GM18519 (cell line): ENCODE measurements around the gene HEPACAM.

Experiments used
- ATAC-seq: cut with Tn5 transposase; IDR thresholded peaks from one replicate; pipeline ENCODE4 v1.9.1; 2021; ENCODE audit warnings: mild to moderate bottlenecking, moderate library complexity; ENCODE audit not compliant: unreplicated experiment, low FRiP score

The HEPACAM gene

GRCh38 chr11:124887667-124888013 lies 48.2 kb downstream of the HEPACAM start:
- no peak for ATAC-seq

- no peak for ATAC-seq
Measured at GRCh38 chr11:124886978-124887666, 48.7 kb downstream of the HEPACAM start.

GRCh38 chr11:124886476-124886875 lies 49.4 kb downstream of the HEPACAM start:
- ATAC-seq = no peak

GRCh38 chr11:124884869-124885479 lies 50.9 kb downstream of the HEPACAM start:
- ATAC-seq = no peak

DNA sequence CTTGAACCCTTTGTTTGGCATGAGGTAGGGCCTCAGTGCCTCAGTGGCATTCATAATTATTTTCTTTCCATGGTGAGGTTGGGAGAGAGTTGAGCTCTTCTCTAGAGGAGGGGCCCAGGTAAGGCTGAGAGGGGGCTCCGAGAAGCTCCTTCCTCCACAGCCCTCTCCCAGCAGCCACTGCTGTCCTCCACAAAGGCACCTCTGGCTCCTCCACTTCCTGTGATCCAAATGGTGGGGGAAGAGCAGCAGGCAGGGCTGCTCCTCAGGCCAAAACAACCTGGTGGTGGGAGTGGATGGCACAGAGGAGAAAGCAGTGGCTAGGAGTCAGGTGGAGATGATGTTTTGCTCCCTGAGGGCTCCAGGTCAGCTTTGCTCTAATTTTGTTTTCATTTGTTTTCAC lies 51.5 kb downstream of the HEPACAM start:
- no peak for ATAC-seq

GRCh38 chr11:124882339-124883071 lies 53.3 kb downstream of the HEPACAM start:
- no peak for ATAC-seq

DNA sequence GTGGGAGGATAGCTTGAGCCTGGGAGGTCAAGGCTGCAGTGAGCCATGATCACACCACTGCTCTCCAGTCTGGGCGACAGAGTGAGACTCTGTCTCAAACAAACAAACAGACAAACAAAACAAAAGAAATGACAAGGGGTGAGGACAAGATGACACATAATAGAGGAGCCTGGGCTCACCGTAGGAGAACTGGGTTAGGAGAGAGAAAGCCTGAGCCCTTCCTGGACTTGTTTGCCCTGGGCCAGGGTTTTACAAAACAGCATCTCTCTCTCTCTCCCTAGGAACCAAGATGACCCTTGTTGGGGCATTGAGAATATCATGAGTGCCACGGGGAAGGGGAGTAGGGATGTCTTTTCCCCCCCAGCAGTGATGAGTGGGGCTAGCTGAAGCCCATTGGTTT lies 54.9 kb downstream of the HEPACAM start:
- ATAC-seq = no peak

GRCh38 chr11:124880290-124880611 lies 55.6 kb downstream of the HEPACAM start:
- no peak for ATAC-seq

- no peak for ATAC-seq
Measured at GRCh38 chr11:124879493-124880289, 56.2 kb downstream of the HEPACAM start.

DNA sequence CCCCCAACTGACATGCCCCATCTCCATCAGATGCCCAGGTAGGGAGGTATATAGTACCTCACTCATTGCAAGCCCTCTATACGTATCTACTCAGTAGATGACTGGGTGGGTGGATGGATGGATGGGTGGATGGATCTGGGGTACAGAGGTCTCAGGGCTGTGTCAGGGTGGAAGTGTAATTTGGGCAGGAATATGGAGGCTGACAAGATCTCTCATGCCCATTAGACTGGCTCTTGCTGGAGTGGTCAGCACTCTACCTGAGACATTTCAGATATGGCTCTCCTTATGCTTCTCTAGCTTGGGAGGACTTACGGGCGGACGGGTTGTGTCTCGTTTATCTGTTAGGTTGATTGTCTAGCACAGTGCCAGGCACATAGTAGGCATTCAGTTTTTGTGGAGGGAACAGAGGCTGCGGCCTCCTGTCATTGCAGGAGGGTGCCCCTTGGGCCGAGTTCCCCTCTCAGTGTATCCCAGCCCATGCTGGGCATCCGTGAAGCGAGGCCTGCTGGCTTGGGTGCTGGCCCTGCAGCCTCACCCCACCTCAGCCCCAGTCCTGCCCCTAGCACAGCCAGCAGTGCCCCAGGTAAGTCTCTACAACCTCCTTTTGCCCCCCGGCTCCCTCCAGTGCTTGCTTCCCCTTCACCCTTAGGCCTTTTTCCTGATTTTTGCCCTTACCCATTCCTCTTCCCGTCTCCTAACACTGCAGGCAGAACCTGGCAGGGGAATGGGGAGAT lies 56.9 kb downstream of the HEPACAM start:
- ATAC-seq = no peak

GRCh38 chr11:124877910-124878758 lies 57.7 kb downstream of the HEPACAM start:
- no peak for ATAC-seq

DNA sequence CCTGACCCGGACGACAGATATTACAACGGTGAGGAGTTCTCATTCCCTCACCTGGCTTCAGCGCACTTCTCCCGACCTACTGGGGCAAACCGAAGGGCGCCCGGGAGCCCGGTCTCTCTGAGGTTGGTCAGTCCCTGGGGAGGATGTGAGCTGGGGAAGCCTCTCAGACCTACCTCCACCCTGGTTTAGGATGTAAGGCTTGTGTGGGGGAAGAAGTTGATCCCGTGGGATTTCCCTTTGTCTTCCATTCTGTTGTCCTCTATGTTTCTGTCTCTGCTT lies 58.3 kb downstream of the HEPACAM start:
- no peak for ATAC-seq

GRCh38 chr11:124876818-124877630 lies 58.8 kb downstream of the HEPACAM start:
- ATAC-seq = no peak

GRCh38 chr11:124875943-124876817 lies 59.7 kb downstream of the HEPACAM start:
- peak; percentile 83 for ATAC-seq

- ATAC-seq = no peak
Measured at GRCh38 chr11:124875401-124875800, 60.4 kb downstream of the HEPACAM start.

DNA sequence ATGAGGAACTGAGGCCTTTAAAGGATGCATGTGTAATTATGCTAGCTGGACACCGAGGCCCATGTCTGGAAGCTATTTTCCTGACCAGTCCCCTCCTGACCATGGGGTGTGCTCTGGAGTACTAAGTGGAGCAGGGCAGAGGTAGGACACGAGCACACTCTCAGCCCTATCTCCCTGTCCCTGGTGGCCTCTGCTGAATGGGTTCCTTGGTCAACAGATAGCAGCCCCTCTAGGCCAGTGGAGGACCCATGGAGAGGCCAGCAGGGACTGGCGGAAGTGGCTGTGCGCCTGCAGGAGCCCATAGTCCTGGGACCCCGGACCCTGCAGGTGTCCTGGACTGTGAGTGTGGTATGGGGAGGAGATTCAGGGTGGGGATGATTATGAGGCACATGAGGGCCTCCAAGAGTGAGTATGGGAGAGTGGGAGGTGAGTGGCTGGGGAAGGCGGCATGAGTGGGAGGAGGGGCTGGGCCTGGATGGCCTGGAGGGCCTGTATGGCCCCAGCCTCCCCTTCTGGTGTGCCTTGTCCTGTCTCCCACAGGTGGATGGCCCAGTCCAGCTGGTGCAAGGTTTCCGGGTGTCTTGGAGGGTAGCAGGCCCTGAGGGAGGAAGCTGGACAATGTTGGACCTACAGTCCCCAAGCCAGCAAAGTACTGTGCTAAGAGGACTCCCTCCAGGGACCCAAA lies 61.1 kb downstream of the HEPACAM start:
- ATAC-seq = no peak

DNA sequence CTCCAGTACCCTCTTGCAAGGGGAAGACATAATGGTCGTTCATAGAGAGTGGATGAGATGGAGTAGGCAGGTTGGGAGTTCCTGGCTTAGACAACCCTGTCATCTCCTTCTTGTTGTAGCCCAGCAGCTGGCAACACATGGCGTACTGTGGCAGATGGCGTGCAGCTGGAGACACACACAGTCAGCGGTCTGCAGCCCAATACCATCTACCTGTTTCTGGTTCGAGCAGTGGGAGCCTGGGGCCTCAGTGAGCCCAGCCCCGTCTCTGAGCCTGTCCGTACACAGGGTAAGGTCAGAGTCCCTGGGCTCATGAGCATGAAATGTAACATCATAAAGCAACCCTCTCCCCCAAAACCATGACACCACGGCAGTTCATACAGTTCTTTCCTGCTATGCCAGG lies 61.9 kb downstream of the HEPACAM start:
- no peak for ATAC-seq

- ATAC-seq = no peak
Measured at GRCh38 chr11:124872741-124873140, 63.1 kb downstream of the HEPACAM start.
